ENCODE measurements around the gene RNF133. TPM values are rescaled to one million over a fixed set of nuclear protein-coding genes. Genes with fewer than 3 reads are reported as not detected.

The RNF133 gene
- total RNA-seq, 2 donors from 2014 or later = 0.86 TPM; not detected in 1

GRCh38 chr7:122658856-122659255 lies 40.1 kb downstream of the RNF133 start:
- Mint-ChIP-seq H3K9me3 (no peaks in the 10 kb centered on the region), H3K27me3 (ENCODE audit: insufficient read depth) (no peaks in the 10 kb centered on the region), H3K36me3 (ENCODE audit: low read depth) (peaks cover 5% of the 10 kb centered on the region), H3K4me1 (no peaks in the 10 kb centered on the region), H3K4me3 (no peak overlapping the region), H3K27ac (no peak overlapping the region)
- no peaks in the 10 kb centered on the region for H3K4me1 ChIP-seq (ENCODE audit: control insufficient read depth, insufficient read depth, low read length)
- no peaks in the 10 kb centered on the region for H3K36me3 ChIP-seq (ENCODE audit: control insufficient read depth, insufficient read depth, low read length)
- DNase-seq = no peak
- H3K9ac ChIP-seq (ENCODE audit: extremely low read depth, low read length, poor library complexity, severe bottlenecking) = no peak overlapping the region
- TF ChIP-seq, protein P1, sequence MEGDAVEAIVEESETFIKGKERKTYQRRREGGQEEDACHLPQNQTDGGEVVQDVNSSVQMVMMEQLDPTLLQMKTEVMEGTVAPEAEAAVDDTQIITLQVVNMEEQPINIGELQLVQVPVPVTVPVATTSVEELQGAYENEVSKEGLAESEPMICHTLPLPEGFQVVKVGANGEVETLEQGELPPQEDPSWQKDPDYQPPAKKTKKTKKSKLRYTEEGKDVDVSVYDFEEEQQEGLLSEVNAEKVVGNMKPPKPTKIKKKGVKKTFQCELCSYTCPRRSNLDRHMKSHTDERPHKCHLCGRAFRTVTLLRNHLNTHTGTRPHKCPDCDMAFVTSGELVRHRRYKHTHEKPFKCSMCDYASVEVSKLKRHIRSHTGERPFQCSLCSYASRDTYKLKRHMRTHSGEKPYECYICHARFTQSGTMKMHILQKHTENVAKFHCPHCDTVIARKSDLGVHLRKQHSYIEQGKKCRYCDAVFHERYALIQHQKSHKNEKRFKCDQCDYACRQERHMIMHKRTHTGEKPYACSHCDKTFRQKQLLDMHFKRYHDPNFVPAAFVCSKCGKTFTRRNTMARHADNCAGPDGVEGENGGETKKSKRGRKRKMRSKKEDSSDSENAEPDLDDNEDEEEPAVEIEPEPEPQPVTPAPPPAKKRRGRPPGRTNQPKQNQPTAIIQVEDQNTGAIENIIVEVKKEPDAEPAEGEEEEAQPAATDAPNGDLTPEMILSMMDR (conservative IDR thresholded peaks at IDR 0.05) = no peak
- H3K4me3 ChIP-seq (ENCODE audit: low read length) = no peak overlapping the region
- no peaks in the 10 kb centered on the region for H3K27me3 ChIP-seq (ENCODE audit: control insufficient read depth, insufficient read depth, low read length, poor library complexity, severe bottlenecking)
- 80 to 100% methylated on average over 1 of the region's 2 CpGs for whole genome bisulfite sequencing, 2 experiments (ENCODE audit: insufficient coverage in 1 of 2, insufficient read length in 1 of 2)
- H3K9me3 ChIP-seq (ENCODE audit: control insufficient read depth, low read length) = no peaks in the 10 kb centered on the region
- no peak overlapping the region for H3K27ac ChIP-seq (ENCODE audit: low read depth, low read length)

- no peak overlapping the region for H3K4me3 Mint-ChIP-seq
- no peak overlapping the region for H3K27ac Mint-ChIP-seq
- H3K9ac ChIP-seq (ENCODE audit: extremely low read depth, low read length, poor library complexity, severe bottlenecking) = no peak overlapping the region
- H3K27me3 Mint-ChIP-seq (ENCODE audit: insufficient read depth) = no peaks in the 10 kb centered on the region
- peaks cover 5% of the 10 kb centered on the region for H3K36me3 Mint-ChIP-seq (ENCODE audit: low read depth)
- no peak overlapping the region for H3K27ac ChIP-seq (ENCODE audit: low read depth, low read length)
- H3K4me1 ChIP-seq (ENCODE audit: control insufficient read depth, insufficient read depth, low read length) = no peaks in the 10 kb centered on the region
- H3K9me3 Mint-ChIP-seq = no peaks in the 10 kb centered on the region
- H3K36me3 ChIP-seq (ENCODE audit: control insufficient read depth, insufficient read depth, low read length) = no peaks in the 10 kb centered on the region
- H3K4me1 Mint-ChIP-seq = peaks cover 4% of the 10 kb centered on the region
- no peak overlapping the region for H3K4me3 ChIP-seq (ENCODE audit: low read length)
- H3K27me3 ChIP-seq (ENCODE audit: control insufficient read depth, insufficient read depth, low read length, poor library complexity, severe bottlenecking) = no peaks in the 10 kb centered on the region
- TF ChIP-seq, protein P1 (conservative IDR thresholded peaks at IDR 0.05) = no peak
- WGBS, 2 experiments (ENCODE audit: insufficient coverage in 1 of 2, insufficient read length in 1 of 2) = 83 to 92% methylated on average over 2 to 5 of the region's 5 CpGs
- H3K9me3 ChIP-seq (ENCODE audit: control insufficient read depth, low read length) = no peaks in the 10 kb centered on the region
- DNase-seq = no peak
Measured at GRCh38 chr7:122653685-122654084, 45.2 kb downstream of the RNF133 start.

GRCh38 chr7:122652876-122653275 lies 46.0 kb downstream of the RNF133 start:
- DNase-seq = no peak

More at GRCh38 chr7:122652876-122653275, 46.0 kb downstream of the RNF133 start:
- Histone ChIP-seq H3K4me1 (ENCODE audit: control insufficient read depth, insufficient read depth, low read length) (no peaks in the 10 kb centered on the region), H3K4me3 (ENCODE audit: low read length) (no peak overlapping the region), H3K9ac (ENCODE audit: extremely low read depth, low read length, poor library complexity, severe bottlenecking) (no peak overlapping the region), H3K27ac (ENCODE audit: low read depth, low read length) (no peak overlapping the region), H3K27me3 (ENCODE audit: control insufficient read depth, insufficient read depth, low read length, poor library complexity, severe bottlenecking) (no peaks in the 10 kb centered on the region), H3K9me3 (ENCODE audit: control insufficient read depth, low read length) (no peaks in the 10 kb centered on the region), H3K36me3 (ENCODE audit: control insufficient read depth, insufficient read depth, low read length) (no peaks in the 10 kb centered on the region)
- no peak overlapping the region for H3K4me3 Mint-ChIP-seq
- no peaks in the 10 kb centered on the region for H3K9me3 Mint-ChIP-seq
- TF ChIP-seq, protein P1 (conservative IDR thresholded peaks at IDR 0.05) = no peak
- H3K36me3 Mint-ChIP-seq (ENCODE audit: low read depth) = peaks cover 5% of the 10 kb centered on the region
- no peaks in the 10 kb centered on the region for H3K27me3 Mint-ChIP-seq (ENCODE audit: insufficient read depth)
- WGBS, 2 experiments (ENCODE audit: insufficient coverage in 1 of 2, insufficient read length in 1 of 2) = 83 to 88% methylated on average over 3 to 4 of the region's 4 CpGs
- no peak overlapping the region for H3K27ac Mint-ChIP-seq
- H3K4me1 Mint-ChIP-seq = peaks cover 7% of the 10 kb centered on the region

Measured in endodermal cell (in vitro differentiated cells).